ENCODE data around the gene RNU5D-1. TPM values are rescaled to one million over a fixed set of nuclear protein-coding genes. Genes with fewer than 3 reads are reported as not detected.

RNU5D-1 gene
- total and polyA plus RNA-seq, 12 donors: not detected

GRCh38 chr1:44688760-44689446, 42.1 kb downstream of the RNU5D-1 start:
- H3K27me3 ChIP-seq: peaks cover 0 to 3% (median 0%) of the 10 kb centered on the region in 7 donors
- no peak for ATAC-seq
- H3K9me3 ChIP-seq: no peaks in the 10 kb centered on the region
- no peaks in the 10 kb centered on the region for H3K36me3 ChIP-seq
- no peak for DNase-seq
- no peak overlapping the region for H3K4me3 ChIP-seq
- TF ChIP-seq, protein P1, sequence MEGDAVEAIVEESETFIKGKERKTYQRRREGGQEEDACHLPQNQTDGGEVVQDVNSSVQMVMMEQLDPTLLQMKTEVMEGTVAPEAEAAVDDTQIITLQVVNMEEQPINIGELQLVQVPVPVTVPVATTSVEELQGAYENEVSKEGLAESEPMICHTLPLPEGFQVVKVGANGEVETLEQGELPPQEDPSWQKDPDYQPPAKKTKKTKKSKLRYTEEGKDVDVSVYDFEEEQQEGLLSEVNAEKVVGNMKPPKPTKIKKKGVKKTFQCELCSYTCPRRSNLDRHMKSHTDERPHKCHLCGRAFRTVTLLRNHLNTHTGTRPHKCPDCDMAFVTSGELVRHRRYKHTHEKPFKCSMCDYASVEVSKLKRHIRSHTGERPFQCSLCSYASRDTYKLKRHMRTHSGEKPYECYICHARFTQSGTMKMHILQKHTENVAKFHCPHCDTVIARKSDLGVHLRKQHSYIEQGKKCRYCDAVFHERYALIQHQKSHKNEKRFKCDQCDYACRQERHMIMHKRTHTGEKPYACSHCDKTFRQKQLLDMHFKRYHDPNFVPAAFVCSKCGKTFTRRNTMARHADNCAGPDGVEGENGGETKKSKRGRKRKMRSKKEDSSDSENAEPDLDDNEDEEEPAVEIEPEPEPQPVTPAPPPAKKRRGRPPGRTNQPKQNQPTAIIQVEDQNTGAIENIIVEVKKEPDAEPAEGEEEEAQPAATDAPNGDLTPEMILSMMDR (IDR thresholded peaks at IDR 0.05): no peak
- no peak overlapping the region for H3K27ac ChIP-seq
- peaks cover 0 to 10% (median 0%) of the 10 kb centered on the region in 9 donors for H3K4me1 ChIP-seq
- intact Hi-C loops (cut with DNase I): no loop called here
- 86 to 88% methylated on average over 12 of the region's 12 CpGs for WGBS, 2 donors

GRCh38 chr1:44685881-44686280, 45.1 kb downstream of the RNU5D-1 start:
- no peak for DNase-seq
- Histone ChIP-seq H3K9me3 (no peaks in the 10 kb centered on the region), H3K4me3 (no peak overlapping the region), H3K4me1 (peaks cover 0 to 10% (median 0%) of the 10 kb centered on the region in 9 donors), H3K27me3 (no peaks in the 10 kb centered on the region), H3K27ac (no peak overlapping the region), H3K36me3 (no peaks in the 10 kb centered on the region)
- 73 to 78% methylated on average over 8 of the region's 8 CpGs for WGBS, 2 donors
- intact Hi-C loops (cut with DNase I): no loop called here
- no peak for ATAC-seq
- TF ChIP-seq, protein P1 (IDR thresholded peaks at IDR 0.05): no peak

- Histone ChIP-seq H3K4me3 (no peak overlapping the region), H3K27me3 (no peaks in the 10 kb centered on the region), H3K27ac (no peak overlapping the region), H3K9me3 (no peaks in the 10 kb centered on the region), H3K36me3 (no peaks in the 10 kb centered on the region), H3K4me1 (peaks cover 0 to 10% (median 0%) of the 10 kb centered on the region in 9 donors)
- DNase-seq (no peak), ATAC-seq (no peak)
- TF ChIP-seq, protein P1 (IDR thresholded peaks at IDR 0.05): no peak
- 97 to 98% methylated on average over 4 of the region's 4 CpGs for WGBS, 2 donors
- intact Hi-C loops (cut with DNase I): no loop called here
Observed at GRCh38 chr1:44685218-44685617, 45.8 kb downstream of the RNU5D-1 start.

DNA sequence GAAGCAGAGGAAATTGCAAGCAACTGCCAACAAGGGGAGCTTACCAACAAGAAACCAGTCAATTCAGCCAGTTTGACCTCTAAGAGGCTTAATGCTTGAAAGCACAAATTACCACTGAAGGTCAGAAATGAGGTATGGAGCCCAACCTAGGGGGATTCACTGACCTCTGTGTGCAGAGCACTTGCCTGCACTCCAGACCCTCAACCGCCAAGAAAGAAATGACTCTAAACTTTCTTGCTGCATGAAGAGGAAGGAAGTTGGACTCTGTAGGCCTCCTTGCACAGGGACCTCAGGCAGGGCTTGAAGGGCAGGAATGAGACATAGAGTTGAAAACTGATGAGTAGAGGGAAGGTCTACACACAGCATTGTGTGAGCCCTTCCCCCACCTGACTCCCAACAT, 46.4 kb downstream of the RNU5D-1 start:
- intact Hi-C loops (cut with DNase I): no loop called here

More for the DNA sequence above, 46.4 kb downstream of the RNU5D-1 start:
- Histone ChIP-seq H3K36me3 (no peaks in the 10 kb centered on the region), H3K4me3 (no peak overlapping the region), H3K4me1 (peaks cover 0 to 10% (median 0%) of the 10 kb centered on the region in 9 donors), H3K9me3 (no peaks in the 10 kb centered on the region), H3K27me3 (no peaks in the 10 kb centered on the region), H3K27ac (no peak overlapping the region)
- TF ChIP-seq, protein P1 (IDR thresholded peaks at IDR 0.05): no peak
- DNase-seq (no peak), ATAC-seq (no peak)
- WGBS, 2 donors: 82 to 100% methylated on average over 1 of the region's 1 CpG
